ENCODE measurements around the gene PLEKHG4B. TPM values are rescaled to one million over a fixed set of nuclear protein-coding genes. Genes with fewer than 3 reads are reported as not detected.
A peak's percentile ranks its signal among the peaks of the same experiment; 100 is the strongest.

The PLEKHG4B gene
- total RNA-seq, 1 donor from 2014 or later = not detected

GRCh38 chr5:78805-79149 is 13.2 kb upstream of the PLEKHG4B start:
- Histone ChIP-seq H3K27me3 (ENCODE audit: control insufficient read depth, insufficient read depth, low read length) (peaks cover 5% of the 10 kb centered on the region), H3K36me3 (ENCODE audit: control insufficient read depth, insufficient read depth, low read length) (no peaks in the 10 kb centered on the region), H3K4me3 (ENCODE audit: low read depth, low read length) (no peak overlapping the region)
- TF ChIP-seq CTCF (IDR thresholded peaks at IDR 0.05; ENCODE audit: insufficient read depth, low read length, severe bottlenecking) = no peak
- FAIRE-seq (no peak), DNase-seq (ENCODE audit: low read depth) (no peak)

GRCh38 chr5:79263-79662 is 12.7 kb upstream of the PLEKHG4B start:
- Histone ChIP-seq H3K36me3 (ENCODE audit: control insufficient read depth, insufficient read depth, low read length) (no peaks in the 10 kb centered on the region), H3K27me3 (ENCODE audit: control insufficient read depth, insufficient read depth, low read length) (peaks cover 5% of the 10 kb centered on the region), H3K4me3 (ENCODE audit: low read depth, low read length) (no peak overlapping the region)
- FAIRE-seq (peak; percentile 62), DNase-seq (ENCODE audit: low read depth) (no peak)
- no peak for TF ChIP-seq CTCF (IDR thresholded peaks at IDR 0.05; ENCODE audit: insufficient read depth, low read length, severe bottlenecking)

GRCh38 chr5:79821-80220 is 12.1 kb upstream of the PLEKHG4B start:
- H3K36me3 ChIP-seq (ENCODE audit: control insufficient read depth, insufficient read depth, low read length) = no peaks in the 10 kb centered on the region
- no peak for TF ChIP-seq CTCF (IDR thresholded peaks at IDR 0.05; ENCODE audit: insufficient read depth, low read length, severe bottlenecking)
- no peak overlapping the region for H3K4me3 ChIP-seq (ENCODE audit: low read depth, low read length)
- DNase-seq (ENCODE audit: low read depth) (no peak), FAIRE-seq (no peak)
- H3K27me3 ChIP-seq (ENCODE audit: control insufficient read depth, insufficient read depth, low read length) = peaks cover 5% of the 10 kb centered on the region

GRCh38 chr5:81391-82021 is 10.5 kb upstream of the PLEKHG4B start:
- FAIRE-seq (no peak), DNase-seq (ENCODE audit: low read depth) (no peak)
- Histone ChIP-seq H3K4me3 (ENCODE audit: low read depth, low read length) (no peak overlapping the region), H3K36me3 (ENCODE audit: control insufficient read depth, insufficient read depth, low read length) (no peaks in the 10 kb centered on the region), H3K27me3 (ENCODE audit: control insufficient read depth, insufficient read depth, low read length) (peaks cover 2% of the 10 kb centered on the region)
- TF ChIP-seq CTCF (IDR thresholded peaks at IDR 0.05; ENCODE audit: insufficient read depth, low read length, severe bottlenecking) = no peak

- no peak overlapping the region for H3K4me3 ChIP-seq (ENCODE audit: low read depth, low read length)
- H3K36me3 ChIP-seq (ENCODE audit: control insufficient read depth, insufficient read depth, low read length) = no peaks in the 10 kb centered on the region
- DNase-seq (ENCODE audit: low read depth) (no peak), FAIRE-seq (no peak)
- no peak for TF ChIP-seq CTCF (IDR thresholded peaks at IDR 0.05; ENCODE audit: insufficient read depth, low read length, severe bottlenecking)
- peaks cover 2% of the 10 kb centered on the region for H3K27me3 ChIP-seq (ENCODE audit: control insufficient read depth, insufficient read depth, low read length)
Observed at GRCh38 chr5:82097-82496, 9.9 kb upstream of the PLEKHG4B start.

- Histone ChIP-seq H3K4me3 (ENCODE audit: low read depth, low read length) (no peak overlapping the region), H3K27me3 (ENCODE audit: control insufficient read depth, insufficient read depth, low read length) (peaks cover 2% of the 10 kb centered on the region), H3K36me3 (ENCODE audit: control insufficient read depth, insufficient read depth, low read length) (no peaks in the 10 kb centered on the region)
- no peak for TF ChIP-seq CTCF (IDR thresholded peaks at IDR 0.05; ENCODE audit: insufficient read depth, low read length, severe bottlenecking)
- FAIRE-seq = no peak
- DNase-seq (ENCODE audit: low read depth) = no peak
Observed at GRCh38 chr5:82570-82969, 9.4 kb upstream of the PLEKHG4B start.
